HCT116 (cell line): ENCODE data around the gene TDRD7. TPM values are rescaled to one million over a fixed set of nuclear protein-coding genes. Genes with fewer than 3 reads are reported as not detected.

Source experiments
- ATAC-seq: fragments of 200-7000 bp; cut with Tn5 transposase; 2 replicates; pipeline ENCODE4 v1.9.1; 2020; ENCODE audit warnings: mild to moderate bottlenecking, moderate library complexity
- BruUV-seq: library from RNA; stranded (reverse); fragments of 400-500 nt; replicated peaks from 2 replicates; lab custom pipeline; 2021; lab: Mats Ljungman, UMichigan
- CTCF ChIA-PET: fragments of 300-600 bp; sonication (Branson Sonifier 250); formaldehyde crosslinking; loops from one replicate; lab custom pipeline; 2021; ENCODE audit warnings: antibody characterized with exemption; lab: Charles Lee
- POLR2A ChIA-PET: fragments of 300-600, 350-600 bp; sonication (Branson Sonifier 250); formaldehyde crosslinking; loops from one replicate; lab custom pipeline; 2021; ENCODE audit warnings: antibody characterized with exemption; lab: Charles Lee
- RAD21 ChIA-PET, 2 experiments: fragments of 300-600 bp; sonication (Branson Sonifier 250); formaldehyde crosslinking; loops; one replicate each; lab custom pipeline; 2023; ENCODE audit warnings: low total read pairs in 2 of 2; ENCODE audit not compliant: uncharacterized antibody in 2 of 2, unreplicated experiment in 2 of 2, low non-redundant PET in 1 of 2; lab: Charles Lee
- DNase-seq: peaks from one replicate; pipeline ENCODE4 v3.0.0-alpha.2; 2010; ENCODE audit warnings: low read depth, low spot score
- H2AFZ ChIP-seq: fragments of 200-600 bp; shearing (Covaris generic), sonication (generic); 2 replicates; pipeline ENCODE4 v1.6.1; 2017; ENCODE audit warnings: low read depth, mixed run types, mixed read lengths, antibody characterized with exemption, low read length; ENCODE audit not compliant: poor library complexity, severe bottlenecking
- H3K27ac ChIP-seq: 2 replicates; pipeline ENCODE4 v1.5.1; 2012; ENCODE audit warnings: low read depth, low read length
- H3K27me3 ChIP-seq: fragments of 200-600 bp; sonication (generic); 2 replicates; pipeline ENCODE4 v1.6.1; 2016; ENCODE audit warnings: mixed run types, low read length, mixed read lengths; ENCODE audit not compliant: insufficient read depth
- H3K36me3 ChIP-seq, 2 experiments: fragments of 200-500 bp in 1 of 2; fragments of 200-600 bp in 1 of 2; sonication (Bioruptor generic) in 1 of 2; sonication (generic) in 1 of 2; 2 replicates each; pipeline versions ENCODE4 v1.5.1 to v1.6.1; 2014 to 2016; ENCODE audit warnings: low read length in 2 of 2, inconsistent platforms in 1 of 2, mixed read lengths in 1 of 2, mixed run types in 1 of 2; ENCODE audit not compliant: insufficient read depth in 2 of 2, control insufficient read depth in 1 of 2
- H3K4me1 ChIP-seq, 2 experiments: fragments of 200-600 bp in 1 of 2; sonication (generic) in 1 of 2; 2 replicates each; pipeline versions ENCODE4 v1.5.1 to v1.6.1; 2012 to 2017; ENCODE audit warnings: low read length in 2 of 2, inconsistent platforms in 1 of 2, mild to moderate bottlenecking in 1 of 2, mixed read lengths in 1 of 2, mixed run types in 1 of 2, moderate library complexity in 1 of 2; ENCODE audit not compliant: insufficient read depth in 2 of 2, control insufficient read depth in 1 of 2
- H3K4me2 ChIP-seq: fragments of 200-600 bp; sonication (generic); 2 replicates; pipeline ENCODE4 v1.6.1; 2017; ENCODE audit warnings: mixed run types, low read length, mixed read lengths
- H3K4me3 ChIP-seq, 2 experiments: fragments of 200-600 bp in 1 of 2; sonication (generic) in 1 of 2; replicated peaks in 1 of 2; 2 replicates each; pipeline ENCODE4 v1.5.1; 2011 to 2016; ENCODE audit warnings: low read length in 2 of 2, control low read depth in 1 of 2, low read depth in 1 of 2, mild to moderate bottlenecking in 1 of 2, mixed read lengths in 1 of 2, mixed run types in 1 of 2
- H3K79me2 ChIP-seq: fragments of 200-600 bp; sonication (generic); 2 replicates; pipeline ENCODE4 v1.6.1; 2017; ENCODE audit warnings: mild to moderate bottlenecking, mixed run types, low read length, moderate library complexity, mixed read lengths; ENCODE audit not compliant: insufficient read depth
- H3K9ac ChIP-seq: fragments of 200-600 bp; sonication (generic); 2 replicates; pipeline ENCODE4 v1.6.1; 2016; ENCODE audit warnings: low read length, mixed read lengths
- H3K9me2 ChIP-seq: fragments of 200-600 bp; sonication (generic), shearing (Covaris generic); 2 replicates; pipeline ENCODE4 v1.6.1; 2017; ENCODE audit warnings: mixed run types, mild to moderate bottlenecking, moderate library complexity; ENCODE audit not compliant: insufficient read depth
- H3K9me3 ChIP-seq, 2 experiments: fragments of 200-500 bp in 1 of 2; fragments of 200-600 bp in 1 of 2; sonication (Bioruptor generic) in 1 of 2; sonication (generic) in 1 of 2; 2 replicates each; pipeline ENCODE4 v1.6.1; 2014 to 2017; ENCODE audit warnings: low read length in 2 of 2, mixed read lengths in 2 of 2, inconsistent platforms in 1 of 2, low read depth in 1 of 2, mild to moderate bottlenecking in 1 of 2, mixed run types in 1 of 2, moderate library complexity in 1 of 2; ENCODE audit not compliant: control insufficient read depth in 1 of 2, insufficient read depth in 1 of 2
- H4K20me1 ChIP-seq: fragments of 200-600 bp; sonication (generic), shearing (Covaris generic); 2 replicates; pipeline ENCODE4 v1.6.1; 2017; ENCODE audit warnings: mixed run types, mild to moderate bottlenecking, moderate library complexity; ENCODE audit not compliant: insufficient read depth
- ATF3 ChIP-seq: IDR thresholded peaks from 2 replicates; pipeline ENCODE4 v1.6.1; 2012
- CBX3 ChIP-seq: IDR thresholded peaks from 2 replicates; pipeline ENCODE4 v1.6.1; 2012; ENCODE audit warnings: low read depth
- CEBPB ChIP-seq: IDR thresholded peaks from 2 replicates; pipeline ENCODE4 v1.6.1; 2012; ENCODE audit warnings: low read depth
- EZH2phosphoT487 ChIP-seq: fragments of 200-600 bp; IDR thresholded peaks from 2 replicates; pipeline ENCODE4 v1.6.1; 2018; ENCODE audit warnings: antibody characterized with exemption, borderline replicate concordance
- FOSL1 ChIP-seq: IDR thresholded peaks from 2 replicates; pipeline ENCODE4 v1.6.1; 2012; ENCODE audit warnings: low read depth
- JUND ChIP-seq: IDR thresholded peaks from 2 replicates; pipeline ENCODE4 v1.6.1; 2012
- MAX ChIP-seq: IDR thresholded peaks from 2 replicates; pipeline ENCODE4 v1.6.1; 2012
- POLR2AphosphoS5 ChIP-seq: IDR thresholded peaks from 2 replicates; pipeline ENCODE4 v1.6.1; 2011; ENCODE audit warnings: mild to moderate bottlenecking, low read depth, low read length, moderate library complexity
- RAD21 ChIP-seq: IDR thresholded peaks from 2 replicates; pipeline ENCODE4 v1.6.1; 2012; ENCODE audit warnings: low read depth, mild to moderate bottlenecking
- REST ChIP-seq: IDR thresholded peaks from 2 replicates; pipeline ENCODE4 v1.6.1; 2012; ENCODE audit warnings: low read depth
- SIN3A ChIP-seq: IDR thresholded peaks from 2 replicates; pipeline ENCODE4 v1.6.1; 2012; ENCODE audit warnings: low read depth
- SP1 ChIP-seq: IDR thresholded peaks from 2 replicates; pipeline ENCODE4 v1.6.1; 2012; ENCODE audit warnings: low read depth
- intact Hi-C: fragments of 100-400 bp; cut with micrococcal nuclease; formaldehyde crosslinking; loops from 2 replicates; pipeline ENCODE4 v1.10.0; 2022
- total RNA-seq: library from RNA; stranded (reverse); gene quantifications from one replicate; pipeline ENCODE4 v1.2.1, GENCODE V29; 2021; ENCODE audit not compliant: unreplicated experiment

Gene TDRD7
- total RNA-seq, 1 experiment from 2014 or later, result 8.0 TPM

- no peaks in the 10 kb centered on the region for H3K79me2 ChIP-seq
- H2AFZ ChIP-seq, result no peak overlapping the region
- POLR2A ChIA-PET, result no interaction called here
- no peak overlapping the region for H3K4me3 ChIP-seq
- peaks cover 5 to 20% of the 10 kb centered on the region in 2 experiments; a peak in 2 of 4 replicates for H3K4me1 ChIP-seq
- H3K27ac ChIP-seq, result no peak overlapping the region
- H4K20me1 ChIP-seq, result no peaks in the 10 kb centered on the region
- no peak overlapping the region for H3K4me2 ChIP-seq
- no peak overlapping the region for H3K9ac ChIP-seq
- H3K36me3 ChIP-seq, result no peaks in the 10 kb centered on the region
- ATAC-seq (no peak), DNase-seq (no peak)
- intact Hi-C loops, result no loop called here
- H3K27me3 ChIP-seq, result no peaks in the 10 kb centered on the region
- TF ChIP-seq SIN3A (no peak), MAX (no peak), CEBPB (no peak), ATF3 (no peak)
- RAD21 ChIA-PET, result no interaction called here
- no peaks in the 10 kb centered on the region for H3K9me2 ChIP-seq
- CTCF ChIA-PET, result no interaction called here
- H3K9me3 ChIP-seq, result no peaks in the 10 kb centered on the region
- no TSS peak for BruUV-seq
These were observed 95.6 kb downstream of the TDRD7 start for GRCh38 chr9:97507428-97507984.

GRCh38 chr9:97508852-97509251 lies 97.0 kb downstream of the TDRD7 start:
- Histone ChIP-seq H3K27me3 (no peaks in the 10 kb centered on the region), H3K79me2 (no peaks in the 10 kb centered on the region), H3K4me1 (peaks cover 5 to 20% of the 10 kb centered on the region in 2 experiments; a peak in 2 of 4 replicates), H3K9me3 (no peaks in the 10 kb centered on the region), H3K9ac (no peak overlapping the region), H3K4me3 (no peak overlapping the region), H3K4me2 (no peak overlapping the region), H2AFZ (no peak overlapping the region), H4K20me1 (no peaks in the 10 kb centered on the region), H3K27ac (no peak overlapping the region), H3K36me3 (no peaks in the 10 kb centered on the region), H3K9me2 (no peaks in the 10 kb centered on the region)
- POLR2A ChIA-PET, result no interaction called here
- BruUV-seq, result no TSS peak
- ATAC-seq, result no peak
- CTCF ChIA-PET, result no interaction called here
- intact Hi-C loops, result no loop called here
- DNase-seq, result no peak
- TF ChIP-seq POLR2AphosphoS5 (no peak), CEBPB (no peak), EZH2phosphoT487 (no peak), REST (no peak), SP1 (no peak), CBX3 (no peak), SIN3A (no peak), JUND (no peak), ATF3 (no peak), RAD21 (no peak), FOSL1 (no peak)
- RAD21 ChIA-PET, result no interaction called here
